ENCODE results near the gene FCER1G.
"Not testable (repeated sequence)": the region's sequence is repeated elsewhere in the genome, so short reads cannot be mapped to it uniquely, and the experiment has no call there.

FCER1G gene

GRCh38 chr1:161235957-161236775 is 21.1 kb downstream of the FCER1G start:
- no peak for FAIRE-seq

GRCh38 chr1:161238039-161238473 is 23.0 kb downstream of the FCER1G start, which contains the start of gene NR1I3:
Gene NR1I3 (minus strand): TSS chr1:161238203. CDS start chr1:161236565, 1,638 bp downstream.
- FAIRE-seq: no peak

- FAIRE-seq: no peak
These were observed 26.6 kb downstream of the FCER1G start for GRCh38 chr1:161241682-161242081.

GRCh38 chr1:161242313-161242712 is 27.2 kb downstream of the FCER1G start:
- no peak for FAIRE-seq

GRCh38 chr1:161244888-161245287 is 29.8 kb downstream of the FCER1G start:
- FAIRE-seq: no peak

- FAIRE-seq: not testable (repeated sequence)
These were observed 35.0 kb downstream of the FCER1G start for GRCh38 chr1:161250100-161250499.

GRCh38 chr1:161250829-161251228 is 35.7 kb downstream of the FCER1G start:
- no peak for FAIRE-seq

- no peak for FAIRE-seq
These were observed 36.5 kb downstream of the FCER1G start for GRCh38 chr1:161251579-161251978.

GRCh38 chr1:161255302-161255701 is 40.2 kb downstream of the FCER1G start:
- not testable (repeated sequence) for FAIRE-seq

- FAIRE-seq: not testable (repeated sequence)
These were observed 40.9 kb downstream of the FCER1G start for GRCh38 chr1:161255955-161256520.

- not testable (repeated sequence) for FAIRE-seq
These were observed 42.0 kb downstream of the FCER1G start for GRCh38 chr1:161257109-161257508.

- FAIRE-seq: no peak
These were observed 43.6 kb downstream of the FCER1G start, which contains the start of gene PCP4L1 for GRCh38 chr1:161258439-161259344. Gene PCP4L1 (plus strand): TSS chr1:161258745. CDS start chr1:161258975, 230 bp downstream.

- no peak for FAIRE-seq
These were observed 44.2 kb downstream of the FCER1G start for GRCh38 chr1:161259345-161259702.

GRCh38 chr1:161259765-161260164 is 44.7 kb downstream of the FCER1G start:
- no peak for FAIRE-seq

GRCh38 chr1:161260376-161261260 is 45.5 kb downstream of the FCER1G start:
- no peak for FAIRE-seq

- FAIRE-seq: no peak
These were observed 46.5 kb downstream of the FCER1G start for GRCh38 chr1:161261261-161262235.

GRCh38 chr1:161265305-161265704 is 50.2 kb downstream of the FCER1G start:
- no peak for FAIRE-seq

GRCh38 chr1:161266202-161266601 is 51.1 kb downstream of the FCER1G start:
- no peak for FAIRE-seq

GRCh38 chr1:161266836-161267235 is 51.7 kb downstream of the FCER1G start:
- no peak for FAIRE-seq

GRCh38 chr1:161267321-161267720 is 52.2 kb downstream of the FCER1G start:
- no peak for FAIRE-seq

Measured in islet of Langerhans (tissue), 1 donor.